GM10266 (cell line): ENCODE data around the gene C12orf43.
A peak's percentile ranks its signal among the peaks of the same experiment; 100 is the strongest.
"Not testable (repeated sequence)": the region's sequence is repeated elsewhere in the genome, so short reads cannot be mapped to it uniquely, and the experiment has no call there.

Source experiments
- DNase-seq: peaks from one replicate; pipeline ENCODE4 v3.0.0; 2012; ENCODE audit errors: extremely low spot score
- CTCF ChIP-seq: IDR thresholded peaks from 2 replicates; pipeline ENCODE4 v1.5.1; 2012; ENCODE audit warnings: mild to moderate bottlenecking, low read depth; ENCODE audit not compliant: control insufficient read depth, insufficient read depth; ENCODE audit errors: missing control alignments

C12orf43 gene

GRCh38 chr12:121015825-121016766 is at the start of gene C12orf43:
C12orf43 (minus strand) TSS chr12:121016487; CDS start chr12:121016474, 13 bp downstream.
- peak; percentile 93 for DNase-seq
- TF ChIP-seq CTCF: no peak

GRCh38 chr12:121065345-121065744 is 49.1 kb upstream of the C12orf43 start:
- no peak for DNase-seq
- TF ChIP-seq CTCF: no peak

- DNase-seq: not testable (repeated sequence)
Measured at GRCh38 chr12:121064586-121064985, 48.3 kb upstream of the C12orf43 start.

GRCh38 chr12:121064116-121064515 is 47.8 kb upstream of the C12orf43 start:
- no peak for DNase-seq
- no peak for TF ChIP-seq CTCF

- no peak for TF ChIP-seq CTCF
- no peak for DNase-seq
Measured at GRCh38 chr12:121062391-121063045, 46.2 kb upstream of the C12orf43 start.

- TF ChIP-seq CTCF: peak; percentile 30
- no peak for DNase-seq
Measured at GRCh38 chr12:121061831-121062230, 45.5 kb upstream of the C12orf43 start.

- TF ChIP-seq CTCF: peak; percentile 54
- DNase-seq: peak; percentile 75
Measured at GRCh38 chr12:121060149-121061001, 44.1 kb upstream of the C12orf43 start.
